HG03565 (cell line): ENCODE measurements around the gene PCIF1.
"Not testable (repeated sequence)": the region's sequence is repeated elsewhere in the genome, so short reads cannot be mapped to it uniquely, and the experiment has no call there.

Source experiments
- ATAC-seq: cut with Tn5 transposase; IDR thresholded peaks from one replicate; pipeline ENCODE4 v1.9.1; 2021; ENCODE audit warnings: mild to moderate bottlenecking, moderate library complexity; ENCODE audit not compliant: unreplicated experiment

Gene PCIF1

GRCh38 chr20:45921337-45922189, 12.9 kb upstream of the PCIF1 start:
- no peak for ATAC-seq

DNA sequence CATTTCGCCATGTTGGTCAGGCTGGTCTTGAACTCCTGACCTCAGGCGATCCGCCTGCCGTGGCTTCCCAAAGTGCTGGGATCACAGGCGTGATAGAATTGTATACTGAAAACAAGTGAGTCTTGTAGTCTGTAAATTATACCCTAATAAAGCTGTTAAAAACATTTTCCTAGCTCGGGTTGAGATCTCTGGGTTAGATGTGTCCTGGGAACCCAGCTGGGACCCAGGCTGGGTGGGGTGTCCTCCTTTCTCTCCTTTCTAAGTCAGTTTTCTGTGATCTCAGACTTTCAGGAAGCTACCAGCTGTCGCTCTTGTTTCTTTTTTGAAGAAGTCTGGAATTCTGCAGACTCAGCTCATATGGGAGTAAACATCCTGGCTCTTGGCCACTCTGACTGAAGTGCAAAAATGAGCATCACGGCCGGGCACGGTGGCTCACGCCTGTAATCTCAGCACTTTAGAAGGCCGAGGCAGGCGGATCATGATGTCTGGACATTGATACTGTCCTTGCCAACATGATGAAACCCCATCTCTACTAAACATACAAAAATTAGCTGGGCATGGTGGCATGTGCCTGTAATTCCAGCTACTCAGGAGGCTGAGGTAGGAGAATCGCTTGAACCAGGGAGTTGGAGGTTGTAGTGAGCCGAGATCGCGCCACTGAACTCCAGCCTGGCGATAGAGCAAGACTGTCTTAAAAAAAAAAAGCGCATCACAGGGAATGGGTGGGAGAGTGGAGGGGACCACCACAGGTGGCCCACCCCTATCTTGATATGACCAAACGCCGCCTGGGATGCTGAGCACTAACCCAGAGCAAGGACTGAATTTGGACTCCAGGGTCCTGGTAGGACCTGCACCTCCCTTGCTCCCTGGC, 9.9 kb upstream of the PCIF1 start:
- no peak for ATAC-seq

- no peak for ATAC-seq
Observed at GRCh38 chr20:45925821-45926506, 8.5 kb upstream of the PCIF1 start.

DNA sequence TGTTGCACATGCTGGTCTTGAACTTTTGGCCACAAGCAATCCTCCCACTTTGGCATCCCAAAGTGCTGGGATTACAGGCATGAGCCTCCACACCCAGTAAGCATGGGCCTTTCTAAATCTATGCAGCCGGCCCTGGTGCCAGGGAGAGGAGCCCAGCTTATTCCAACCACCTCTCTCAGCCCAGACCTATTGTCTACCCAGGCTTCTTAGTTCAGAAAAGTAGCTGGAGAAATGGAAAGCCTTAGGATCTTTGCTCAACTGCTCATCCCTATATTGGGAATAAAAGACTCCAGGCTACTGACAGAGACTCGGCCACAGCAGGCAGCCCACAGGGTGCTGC, 7.8 kb upstream of the PCIF1 start:
- no peak for ATAC-seq

DNA sequence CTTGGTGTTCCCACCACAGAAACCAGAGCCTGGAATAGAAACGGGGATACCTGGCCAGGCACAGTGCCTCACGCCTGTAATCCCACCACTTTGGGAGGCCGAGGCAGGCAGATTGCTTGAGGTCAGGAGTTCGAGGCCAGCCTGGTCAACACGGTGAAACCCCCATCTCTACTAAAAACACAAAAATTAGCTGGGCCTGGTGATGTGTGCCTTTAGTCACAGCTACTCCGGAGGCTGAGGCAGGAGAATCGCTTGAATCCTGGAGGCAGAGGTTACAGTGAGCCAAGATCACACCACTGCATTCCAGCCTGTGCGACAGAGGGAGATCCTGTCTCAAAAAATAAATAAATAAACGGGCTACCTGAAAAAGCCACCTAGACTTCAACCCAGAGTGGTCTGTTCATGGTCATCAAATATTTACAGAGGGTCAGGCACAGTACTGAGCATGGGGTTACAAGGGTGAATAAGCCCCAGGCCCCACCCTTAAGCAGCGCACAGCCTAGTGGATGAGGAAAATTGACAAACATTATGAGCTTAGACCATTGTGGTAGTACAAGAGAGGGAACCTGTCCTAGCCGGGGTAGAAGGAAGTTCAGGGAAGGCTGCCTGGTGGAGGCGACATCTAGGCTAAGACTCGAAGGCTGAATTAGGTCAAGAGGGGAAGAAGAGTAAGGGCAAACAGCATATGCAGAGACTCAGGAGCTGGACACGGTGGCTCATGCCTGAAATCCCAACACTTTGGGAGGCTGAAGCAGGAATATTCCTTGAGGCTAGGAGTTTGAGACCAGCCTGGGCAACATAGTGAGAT, 7.2 kb upstream of the PCIF1 start:
- no peak for ATAC-seq

- not testable (repeated sequence) for ATAC-seq
Observed at GRCh38 chr20:45931680-45932079, 2.8 kb upstream of the PCIF1 start.

DNA sequence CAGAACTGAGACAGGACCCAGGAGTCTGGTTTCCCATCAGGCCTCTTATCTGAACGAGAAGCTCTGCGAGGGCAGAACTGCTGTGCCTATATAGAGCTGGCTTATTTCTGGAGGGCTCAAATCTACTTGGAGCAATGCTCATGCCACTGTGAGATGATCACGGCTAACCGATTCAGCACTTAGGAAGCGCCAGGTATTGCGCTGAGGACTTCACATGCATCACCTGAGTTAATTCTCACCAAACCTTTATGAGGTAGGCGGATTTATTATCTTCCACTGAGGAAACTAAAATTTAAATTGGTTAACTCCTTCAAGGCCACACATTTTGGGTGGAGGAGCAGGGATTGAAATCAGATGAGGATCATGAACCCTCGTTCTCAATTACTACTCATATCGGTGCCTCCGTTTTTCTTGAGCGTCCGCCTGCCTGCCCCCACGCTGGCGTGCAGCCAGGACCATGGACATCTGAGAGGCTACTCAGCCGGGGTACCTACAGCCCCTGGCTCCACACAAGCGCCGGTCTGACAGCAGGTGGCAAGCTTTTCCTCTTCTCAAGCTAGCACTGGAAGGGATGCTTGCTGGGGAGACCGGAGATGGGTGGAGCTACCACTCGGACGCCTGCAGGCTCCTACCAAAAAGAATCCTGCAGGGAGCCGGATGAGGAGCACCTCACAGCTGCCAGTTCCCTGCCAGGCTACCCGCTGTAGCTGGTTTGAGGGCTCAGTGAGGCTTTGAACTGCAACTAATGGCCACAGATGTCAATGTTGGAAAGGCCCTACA, 1.0 kb upstream of the PCIF1 start:
- ATAC-seq = no peak

- ATAC-seq = peak; percentile 1
Observed at GRCh38 chr20:45934046-45934585, 367 bp upstream of the PCIF1 start.

GRCh38 chr20:45935416-45936046, 1.0 kb downstream of the PCIF1 start:
- ATAC-seq = no peak

GRCh38 chr20:45937765-45938164, 3.3 kb downstream of the PCIF1 start:
- no peak for ATAC-seq

GRCh38 chr20:45938727-45939438, 4.4 kb downstream of the PCIF1 start:
- ATAC-seq = no peak

DNA sequence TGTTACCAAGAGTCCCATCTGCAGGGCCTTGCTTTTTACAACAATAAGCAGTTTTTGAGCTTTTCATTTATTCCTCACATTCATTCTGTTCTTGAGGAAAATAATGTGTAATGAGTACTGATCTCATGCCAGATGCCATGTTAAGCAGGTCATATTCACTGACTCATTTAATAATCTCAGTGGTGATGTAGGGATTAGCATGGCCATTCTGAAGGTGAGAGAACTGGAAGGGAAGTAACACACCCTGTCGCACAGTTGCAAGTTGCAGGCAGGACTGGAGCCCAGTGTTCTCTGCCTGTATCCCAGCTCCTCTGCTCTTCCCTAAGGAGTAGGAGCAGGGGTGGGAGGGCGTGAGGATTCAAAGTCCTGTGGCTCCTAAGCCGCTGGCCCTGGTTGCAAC, 5.6 kb downstream of the PCIF1 start:
- ATAC-seq = no peak

DNA sequence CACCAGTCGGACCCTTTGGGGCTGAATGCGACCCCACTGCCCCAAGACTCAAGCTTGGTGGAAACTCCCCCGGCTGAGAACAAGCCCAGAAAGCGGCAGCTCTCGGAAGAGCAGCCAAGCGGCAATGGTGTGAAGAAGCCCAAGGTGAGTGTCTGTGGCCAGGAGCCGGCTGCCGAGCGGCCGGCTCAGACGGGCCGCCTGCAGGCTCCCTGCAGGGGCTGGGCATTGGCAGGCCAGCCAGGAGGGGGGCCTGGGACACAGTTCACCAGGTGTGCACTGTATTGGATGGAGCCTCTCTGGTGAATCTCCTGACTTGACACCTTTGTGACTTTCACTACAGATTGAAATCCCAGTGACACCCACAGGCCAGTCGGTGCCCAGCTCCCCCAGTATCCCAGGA, 6.0 kb downstream of the PCIF1 start:
- ATAC-seq = no peak

DNA sequence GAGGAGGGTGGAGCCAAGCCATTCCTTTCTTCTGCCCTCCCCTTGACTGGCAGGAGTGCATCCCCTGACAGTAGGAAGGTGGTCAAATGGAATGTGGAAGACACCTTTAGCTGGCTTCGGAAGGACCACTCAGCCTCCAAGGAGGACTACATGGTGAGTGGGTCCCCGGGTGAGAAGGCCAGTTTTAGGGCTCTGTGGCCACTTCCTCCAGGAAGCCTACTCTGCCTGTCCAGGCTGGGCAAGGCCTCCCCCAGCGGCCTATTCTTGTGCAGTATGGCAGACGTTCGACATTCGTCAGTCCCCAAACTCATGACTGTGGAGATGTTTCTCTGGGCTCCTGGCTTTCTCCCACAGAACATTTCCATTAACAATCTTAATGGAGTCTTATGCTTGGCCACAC, 9.1 kb downstream of the PCIF1 start:
- ATAC-seq = no peak

GRCh38 chr20:45944151-45944964, 9.9 kb downstream of the PCIF1 start:
- no peak for ATAC-seq

DNA sequence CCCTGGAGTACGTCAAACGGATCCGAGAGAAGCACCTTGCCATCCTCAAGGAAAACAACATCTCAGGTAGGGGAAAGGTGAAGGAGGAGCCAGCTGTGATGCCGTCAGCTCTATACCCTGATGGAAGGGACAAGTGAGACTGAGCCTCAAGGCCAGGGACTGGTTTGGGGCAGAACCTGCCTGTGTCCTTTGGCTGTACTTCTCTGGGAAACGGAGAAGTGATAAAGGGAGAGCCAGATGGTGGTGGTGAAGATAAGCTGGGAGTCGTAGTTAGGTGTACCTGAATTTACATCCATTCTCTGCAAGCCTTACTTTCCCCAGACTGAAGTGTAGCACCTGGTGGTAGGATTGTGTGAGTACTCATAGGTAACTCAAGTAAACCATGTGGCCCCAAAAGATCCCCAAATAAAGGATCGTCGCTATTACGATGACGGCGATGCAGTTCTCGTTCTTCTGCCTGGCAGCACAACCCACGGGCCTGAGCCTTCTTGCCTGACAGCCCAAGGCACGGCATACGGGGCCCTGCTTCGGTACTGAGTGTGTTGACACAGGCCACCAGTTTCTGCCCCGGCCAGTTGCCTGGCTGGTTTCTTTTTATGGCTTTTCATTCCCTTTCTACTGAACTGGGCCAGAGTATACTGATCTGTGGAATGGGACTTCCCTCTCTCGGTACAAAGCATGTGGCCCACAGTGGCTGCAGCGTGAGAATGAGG, 10.6 kb downstream of the PCIF1 start:
- no peak for ATAC-seq

- ATAC-seq = no peak
Observed at GRCh38 chr20:45945678-45946148, 11.2 kb downstream of the PCIF1 start.
